Measurements from ENCODE around the gene EFCAB12.

Gene EFCAB12

DNA sequence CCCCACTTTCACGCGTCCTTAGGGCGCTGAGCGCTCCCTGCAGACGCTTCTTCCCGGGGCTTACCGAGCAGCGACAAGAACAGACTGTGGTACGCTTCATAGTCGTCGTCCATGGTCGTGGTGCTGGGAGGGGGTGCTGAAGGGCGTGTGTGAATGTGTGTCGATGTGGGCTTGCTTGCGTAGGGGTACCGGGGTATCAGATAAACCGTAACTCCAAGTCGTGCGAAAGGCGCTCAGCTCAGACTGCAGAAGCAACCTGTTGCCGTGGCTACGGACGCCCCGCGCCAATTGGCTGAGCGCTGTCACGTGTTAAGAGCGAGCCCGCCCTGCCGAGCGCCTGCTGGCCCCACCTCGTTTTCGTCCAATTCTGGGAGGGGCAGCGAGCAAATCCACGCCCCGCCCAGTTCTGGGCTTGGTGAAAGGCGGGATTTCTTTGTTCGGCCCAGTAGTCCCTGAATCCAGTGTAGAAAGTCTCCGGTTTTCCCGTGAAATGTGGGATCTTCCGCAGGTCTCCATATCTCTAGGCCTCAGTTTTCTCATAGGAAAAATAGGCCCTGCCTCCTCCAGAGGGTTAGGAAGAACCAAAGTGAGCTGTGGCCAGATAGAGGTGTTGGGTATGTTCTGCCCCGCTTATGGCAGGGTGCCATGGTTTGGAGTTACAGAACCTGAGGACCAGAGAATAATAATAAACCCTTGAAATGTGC is at the start of gene EFCAB12:
EFCAB12 (minus strand) TSS at position 261 of the 704 bp plus-strand sequence; CDS start at position 113, 148 bp downstream.
- peak; percentile 90 for DNase-seq

DNA sequence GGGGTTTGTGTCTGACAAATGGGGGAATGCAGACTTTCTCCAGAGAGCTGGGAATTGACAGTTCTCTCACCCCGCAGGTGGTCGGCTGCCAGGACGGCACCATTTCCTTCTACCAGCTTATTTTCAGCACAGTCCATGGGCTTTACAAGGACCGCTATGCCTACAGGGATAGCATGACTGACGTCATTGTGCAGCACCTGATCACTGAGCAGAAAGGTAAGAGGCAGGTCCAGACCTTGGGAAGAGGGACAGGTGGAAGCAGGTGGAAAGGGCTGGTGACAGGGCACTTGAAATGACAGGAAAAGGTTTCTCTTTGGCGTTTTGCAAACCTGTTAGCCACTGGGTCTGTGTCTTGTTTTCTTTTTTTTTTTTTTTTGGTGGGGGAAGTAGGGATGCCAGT is 48.1 kb upstream of the EFCAB12 start:
- no peak for DNase-seq

DNA sequence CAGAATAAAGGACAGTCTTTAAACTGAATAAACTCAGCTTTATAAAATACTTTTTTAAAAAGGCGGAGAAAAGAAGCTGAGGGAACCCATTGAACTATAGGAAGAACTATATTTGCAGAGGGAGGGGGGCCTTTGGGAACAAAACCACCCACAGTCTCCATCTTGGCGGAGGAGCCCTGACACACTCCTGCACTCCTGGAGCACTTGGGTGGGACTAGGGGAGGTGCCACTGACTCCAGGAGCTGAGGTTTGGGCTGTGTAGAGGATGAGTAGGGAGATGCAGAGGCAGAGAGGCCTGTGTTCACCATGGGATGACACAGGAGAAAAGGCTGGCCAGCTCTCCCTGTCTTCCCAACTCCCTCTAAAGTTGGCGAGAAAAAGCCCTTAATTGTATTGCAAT is 47.4 kb upstream of the EFCAB12 start:
- no peak for DNase-seq

DNA sequence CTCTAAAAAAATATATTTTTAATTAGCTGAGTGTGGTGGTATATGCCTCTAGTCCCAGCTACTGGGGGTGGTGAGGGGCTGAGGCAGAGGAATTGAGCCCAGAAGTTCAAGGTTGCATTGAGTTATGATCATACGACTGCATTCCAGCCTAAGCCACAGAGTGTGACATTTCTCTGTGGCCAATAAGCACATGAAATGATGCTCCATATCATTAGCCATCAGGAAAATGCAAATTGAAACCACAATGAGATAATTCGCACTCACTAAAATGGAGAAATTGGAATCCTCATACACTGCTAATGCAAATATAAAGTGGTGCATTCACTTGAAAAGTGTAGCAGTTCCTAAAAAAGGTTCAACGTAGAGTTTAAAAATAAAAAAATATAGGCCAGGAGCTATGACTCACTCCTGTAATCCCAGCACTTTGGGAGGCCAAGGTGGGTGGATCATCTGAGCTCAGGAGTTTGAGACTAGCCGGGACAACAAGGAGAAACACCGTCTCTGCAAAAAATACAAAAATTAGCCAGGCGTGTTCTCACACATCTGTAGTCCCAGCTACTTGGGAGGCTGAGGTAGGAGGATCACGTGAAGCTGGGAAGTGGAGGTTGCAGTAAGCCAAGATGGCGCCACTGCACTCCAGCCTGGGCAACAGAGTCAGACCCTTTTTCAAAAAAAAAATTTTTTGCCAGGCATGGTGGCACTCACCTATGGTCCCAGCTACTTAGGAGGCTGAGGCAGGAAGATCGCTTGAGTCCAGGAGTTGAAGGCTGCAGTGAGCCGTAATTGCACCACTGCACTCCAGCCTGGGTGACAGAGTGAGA is 46.8 kb upstream of the EFCAB12 start:
- DNase-seq, result no peak

DNA sequence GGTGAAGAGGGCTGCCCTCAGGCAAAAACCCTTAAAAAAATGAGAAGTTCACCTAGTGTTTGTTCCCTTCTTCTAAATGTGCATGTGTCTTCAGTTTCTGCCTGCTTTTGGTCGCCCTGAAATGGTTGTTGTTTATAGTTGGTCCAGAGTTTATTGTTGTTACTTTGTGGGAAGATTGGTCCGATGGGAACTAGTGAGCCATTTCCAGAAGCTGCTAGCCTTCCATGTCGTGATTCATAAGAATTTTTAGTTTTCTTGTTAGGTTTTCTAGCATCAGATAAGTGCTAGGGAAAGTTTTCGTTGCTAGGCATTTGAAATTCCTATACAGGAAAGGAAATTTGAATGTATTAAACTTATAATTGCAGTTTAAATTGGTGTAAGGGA is 45.3 kb upstream of the EFCAB12 start:
- DNase-seq, result no peak

DNA sequence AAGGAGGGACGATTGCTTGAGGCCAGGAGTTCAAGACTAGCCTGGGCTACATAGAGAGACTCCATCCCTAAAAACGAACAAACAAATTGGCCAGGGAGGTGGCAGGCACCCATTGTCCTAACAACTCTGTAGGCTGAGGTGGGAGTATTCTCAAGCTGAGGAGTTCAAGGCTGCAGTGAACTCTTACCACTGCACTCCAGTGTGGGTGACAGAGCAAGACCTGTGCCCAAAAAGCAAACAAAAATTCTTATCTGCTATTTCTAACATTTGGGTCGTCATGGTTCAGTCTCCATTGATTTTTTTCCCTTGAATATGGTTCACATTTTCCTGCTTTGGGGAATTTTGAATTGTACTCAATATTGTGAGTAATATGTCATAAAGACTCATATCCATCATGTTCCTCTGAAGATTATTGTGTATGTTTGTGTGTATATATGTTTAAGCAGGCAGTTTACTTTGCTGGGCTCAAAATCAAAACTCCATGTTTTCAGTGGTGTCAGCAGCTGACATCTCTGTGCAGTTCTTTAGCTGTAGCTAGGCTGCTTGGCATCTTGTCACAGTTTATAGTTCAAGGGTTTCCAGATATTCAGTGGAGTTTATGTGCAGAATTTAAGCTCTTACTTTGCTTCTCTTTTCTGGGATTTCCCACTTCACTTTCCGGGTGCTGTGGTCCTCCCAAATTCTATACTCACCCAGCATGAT is 44.8 kb upstream of the EFCAB12 start:
- DNase-seq, result no peak

DNA sequence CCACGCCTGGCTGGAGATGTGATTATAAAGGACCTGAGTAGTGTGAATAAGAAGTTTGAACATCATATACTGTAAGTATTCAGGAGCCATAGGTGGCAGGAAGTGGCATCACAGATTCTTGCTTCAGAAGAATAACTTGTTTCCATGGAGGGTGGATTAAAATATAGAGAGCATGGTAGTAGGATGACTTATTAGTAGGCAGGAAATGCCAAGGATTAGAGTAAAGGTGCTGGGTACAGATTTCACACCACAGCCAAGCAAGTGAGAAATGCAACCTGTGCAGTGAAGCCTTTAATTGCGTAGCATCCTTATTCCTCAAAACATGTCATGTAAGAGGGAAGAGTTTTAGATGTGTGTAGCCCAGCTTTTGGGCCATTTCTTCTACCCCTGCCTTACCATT is 42.4 kb upstream of the EFCAB12 start:
- DNase-seq, result no peak

DNA sequence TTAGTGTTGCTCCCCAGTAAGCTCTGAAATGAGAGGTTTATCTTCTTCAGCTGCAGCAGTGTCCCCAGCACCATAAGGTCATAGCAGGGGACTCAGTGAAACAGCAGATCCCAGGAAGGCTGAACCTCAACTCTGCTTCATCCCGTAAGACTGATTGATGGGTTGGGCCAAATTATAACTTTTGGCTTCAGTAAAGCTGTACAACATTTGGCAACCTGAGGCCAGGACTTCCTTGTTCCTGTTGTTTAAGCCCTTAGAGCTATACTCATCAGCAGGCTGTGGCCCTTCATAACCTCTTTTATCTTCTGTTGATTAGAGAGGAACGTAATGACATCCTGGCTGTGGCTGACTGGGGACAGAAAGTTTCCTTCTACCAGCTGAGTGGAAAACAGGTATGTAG is 40.6 kb upstream of the EFCAB12 start:
- DNase-seq, result no peak

DNA sequence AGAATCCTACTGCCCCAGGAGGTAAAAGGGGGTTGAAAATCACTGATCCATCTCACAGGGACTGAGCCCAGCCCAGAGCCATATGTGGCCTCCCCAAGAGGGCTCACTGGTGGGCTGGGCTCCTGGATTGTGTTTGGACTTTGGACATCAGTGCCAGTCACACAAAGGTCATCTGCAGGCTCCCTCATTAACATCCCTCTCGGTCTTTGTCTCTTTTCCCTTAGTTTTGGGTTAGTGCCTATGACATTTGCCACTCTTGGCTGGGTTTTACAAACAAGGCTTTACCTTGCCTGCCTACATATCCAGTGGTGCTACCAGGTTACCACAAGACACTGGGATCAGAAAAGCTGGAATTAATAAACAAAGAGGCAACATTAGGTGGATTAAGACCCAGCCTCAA is 39.5 kb upstream of the EFCAB12 start:
- no peak for DNase-seq

DNA sequence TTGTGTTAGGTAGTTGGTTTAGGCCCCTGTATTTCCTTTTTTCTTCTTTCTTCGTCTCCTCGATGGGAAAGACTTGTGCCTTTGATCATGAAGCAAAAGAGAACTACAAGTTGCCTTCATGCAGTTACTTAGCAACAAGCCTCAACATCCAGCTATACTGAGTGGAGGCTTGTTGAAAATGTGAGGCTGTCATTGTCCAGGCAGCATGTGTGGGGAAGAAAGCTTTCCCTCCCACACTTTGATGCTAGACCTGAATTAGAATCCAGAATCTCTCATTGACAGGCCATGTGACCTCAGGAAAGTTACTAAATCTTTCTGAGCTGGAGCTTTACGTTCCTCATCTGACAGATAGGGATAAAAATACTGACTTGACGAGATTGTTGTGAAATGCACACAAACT is 35.3 kb upstream of the EFCAB12 start:
- no peak for DNase-seq

DNA sequence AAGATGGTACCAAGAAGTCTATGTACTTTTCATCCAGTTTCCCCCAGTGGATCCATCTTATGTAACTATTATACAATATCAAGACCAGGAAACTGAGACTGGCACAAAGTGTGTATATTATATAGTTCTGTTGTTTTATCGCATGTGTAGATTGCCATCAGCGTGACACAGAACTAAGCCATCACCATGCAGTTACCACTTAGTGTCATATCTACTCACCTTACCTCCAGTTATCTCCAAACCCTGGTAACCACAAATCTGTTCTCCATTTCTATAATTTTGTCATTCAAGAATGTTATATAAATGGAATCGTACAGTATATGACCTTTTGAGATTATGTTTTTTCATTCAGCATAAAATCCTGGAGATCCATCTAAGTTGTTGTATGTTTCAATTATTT is 34.7 kb upstream of the EFCAB12 start:
- DNase-seq, result no peak

DNA sequence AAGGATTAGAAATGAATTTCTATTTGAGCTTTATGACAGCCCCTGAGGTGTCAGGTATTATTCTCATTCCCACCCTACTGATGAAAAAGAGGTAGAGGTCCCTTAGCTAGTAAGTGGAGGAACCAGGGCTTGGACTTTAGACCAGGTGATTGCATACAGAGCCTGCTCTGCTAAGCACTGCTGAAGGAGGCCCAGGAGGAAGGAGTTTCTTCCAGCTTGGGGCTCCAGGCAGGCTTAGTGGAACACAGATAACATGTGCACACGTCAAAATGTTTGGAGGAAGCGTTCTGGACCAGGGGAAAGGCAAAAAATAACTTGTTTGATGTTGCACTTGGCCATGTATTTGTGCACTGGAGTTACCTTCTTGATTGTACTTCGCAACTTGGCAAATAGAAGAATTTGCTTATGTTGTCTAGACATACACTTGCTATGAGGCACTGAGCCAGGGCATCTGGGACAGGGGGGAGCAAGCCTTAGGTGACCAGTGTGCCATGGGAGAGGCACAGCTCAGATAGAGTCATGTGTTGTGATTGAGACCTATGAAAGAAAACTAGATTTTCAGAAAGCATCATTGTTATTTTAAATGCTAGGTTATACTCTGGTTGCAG is 34.0 kb upstream of the EFCAB12 start:
- no peak for DNase-seq

DNA sequence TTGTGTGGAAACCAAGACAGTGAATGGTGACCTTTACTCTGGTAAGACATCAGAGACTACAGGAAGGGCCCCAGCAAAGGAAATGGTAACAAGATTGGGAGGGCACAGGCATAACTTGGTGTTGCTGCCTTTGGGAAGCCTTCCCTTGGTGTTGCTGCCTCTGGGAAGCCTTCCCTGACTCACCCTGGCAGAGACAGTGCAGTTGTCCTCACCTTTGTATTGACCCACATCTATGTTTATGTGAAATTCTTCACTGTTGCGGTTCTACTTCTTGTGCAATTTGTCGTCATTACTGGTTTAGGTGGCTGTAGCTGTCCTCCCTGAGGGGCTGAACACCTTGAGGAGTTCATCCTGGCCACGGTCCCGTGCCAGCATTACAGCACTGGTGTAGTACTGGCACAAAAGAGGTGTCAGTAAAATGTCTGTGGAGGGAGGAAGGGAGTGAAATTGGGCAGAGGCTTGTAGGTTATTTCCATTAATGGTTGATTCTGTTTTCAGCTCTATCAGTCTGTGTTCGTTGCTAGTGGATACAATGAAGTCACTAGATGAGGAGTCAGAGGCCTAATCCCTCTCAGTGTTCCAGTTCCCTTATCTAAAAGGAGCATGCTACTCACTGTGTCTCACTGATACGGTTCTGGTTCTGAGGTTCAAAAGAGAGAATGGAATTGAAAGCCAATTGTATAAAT is 33.2 kb upstream of the EFCAB12 start:
- DNase-seq, result no peak

DNA sequence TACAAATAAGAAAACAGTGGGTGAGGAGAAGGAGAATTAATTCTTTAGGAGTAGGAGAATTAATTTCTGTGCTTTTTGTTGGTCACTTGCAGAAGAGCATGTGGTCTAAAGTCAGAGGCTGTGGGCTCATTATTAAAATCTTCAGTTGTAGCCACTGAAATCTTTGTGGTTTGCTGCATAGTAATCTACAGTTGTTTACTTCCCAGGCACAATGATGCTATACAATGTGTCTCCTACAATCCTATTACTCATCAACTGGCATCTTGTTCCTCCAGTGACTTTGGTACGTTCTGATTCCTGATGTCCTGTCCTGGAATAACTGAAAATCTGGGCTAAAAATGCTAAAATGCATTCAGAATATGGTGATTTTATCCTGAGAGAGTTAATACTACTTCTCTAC is 32.6 kb upstream of the EFCAB12 start:
- no peak for DNase-seq

DNA sequence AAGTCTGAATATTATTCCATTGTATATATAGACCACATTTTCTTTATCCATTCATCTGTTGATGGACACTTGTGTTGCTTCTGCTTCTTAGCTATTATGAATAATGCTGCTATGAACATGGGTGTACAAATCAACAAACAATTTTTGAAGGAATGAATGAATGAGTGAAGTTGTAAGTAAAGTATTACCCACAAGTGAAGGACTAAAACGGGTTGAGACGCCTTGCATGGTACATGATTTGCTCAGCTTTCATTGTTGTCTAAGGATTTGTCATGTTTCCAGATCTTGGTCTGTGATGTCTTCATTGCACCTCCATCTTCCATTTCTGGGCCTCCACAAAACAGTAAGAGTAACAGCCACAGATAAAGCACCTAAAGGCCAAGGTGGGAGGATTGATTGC is 32.1 kb upstream of the EFCAB12 start:
- no peak for DNase-seq

DNA sequence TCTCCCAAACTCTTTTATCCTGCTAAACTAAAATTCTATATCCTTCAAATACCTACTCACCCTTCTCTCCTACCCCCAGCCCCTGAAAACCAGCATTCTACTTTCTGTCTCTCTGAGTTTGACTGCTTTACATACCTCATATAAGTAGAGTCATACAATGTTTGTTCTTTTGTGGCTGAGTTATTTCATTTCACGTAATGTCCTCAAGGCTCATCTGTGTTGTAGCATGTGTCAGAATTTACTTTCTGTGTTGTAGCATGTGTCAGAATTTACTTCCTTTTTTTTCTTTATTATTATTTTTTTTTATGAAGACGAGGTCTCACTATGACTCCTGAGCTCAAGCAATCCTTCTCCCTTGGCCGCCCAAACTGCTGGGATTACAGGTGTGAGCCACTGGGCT is 31.7 kb upstream of the EFCAB12 start:
- DNase-seq, result no peak

DNA sequence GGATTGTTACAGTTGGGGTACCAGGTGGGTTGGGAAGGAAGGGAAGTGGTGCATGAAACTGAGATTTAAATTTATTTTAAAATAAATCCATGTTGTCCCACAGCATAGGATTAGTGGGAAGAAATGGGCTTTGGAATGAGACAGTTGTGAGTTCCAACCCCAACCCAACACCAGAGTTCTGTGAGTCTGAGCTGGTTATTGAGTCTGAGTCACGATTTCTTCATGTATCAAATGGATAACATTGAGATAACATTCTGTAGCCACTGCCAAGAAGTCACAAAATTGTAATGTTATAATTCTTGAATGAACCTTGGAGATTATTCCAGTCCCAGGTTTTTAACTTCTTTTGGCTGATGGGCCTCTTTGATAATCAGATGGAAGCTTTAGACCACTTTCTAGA is 25.3 kb upstream of the EFCAB12 start:
- no peak for DNase-seq

DNA sequence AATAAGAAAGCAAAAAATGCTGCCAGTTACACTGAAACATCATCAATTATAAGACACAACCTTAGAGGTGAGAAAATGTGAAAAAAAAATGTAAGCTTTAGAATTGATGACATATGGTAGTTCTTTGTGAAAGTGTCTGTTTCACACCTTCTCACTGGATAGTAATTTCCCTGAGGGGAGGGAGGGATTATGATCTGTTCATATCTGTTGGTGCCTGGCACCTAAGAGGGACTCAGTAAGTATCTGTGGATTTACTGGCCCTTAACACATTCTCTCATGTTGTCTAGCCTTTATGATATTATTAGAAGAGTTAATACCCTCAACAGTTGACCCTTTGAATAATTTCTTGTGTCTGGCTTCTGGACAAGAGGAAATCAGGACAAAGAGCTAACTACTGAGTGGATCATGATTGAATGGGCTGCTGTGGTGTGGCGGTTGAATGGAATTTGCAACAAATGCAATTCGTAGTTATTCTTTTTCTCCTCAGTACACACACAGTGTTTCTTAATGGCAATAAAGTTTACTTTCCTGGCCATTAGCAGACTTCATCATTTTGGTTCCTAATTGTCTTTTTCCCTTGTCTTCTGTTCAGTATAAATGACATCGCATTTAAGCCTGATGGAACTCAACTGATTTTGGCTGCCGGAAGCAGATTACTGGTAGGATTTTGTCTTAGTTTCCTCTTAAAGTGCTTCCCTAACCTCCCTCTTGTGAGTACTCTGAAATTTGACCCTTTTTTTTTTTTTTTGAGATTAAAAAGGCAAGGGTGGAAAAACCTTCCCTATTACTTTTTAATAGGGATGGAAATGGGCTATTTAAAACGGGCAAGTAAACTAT is 21.1 kb upstream of the EFCAB12 start:
- no peak for DNase-seq

DNA sequence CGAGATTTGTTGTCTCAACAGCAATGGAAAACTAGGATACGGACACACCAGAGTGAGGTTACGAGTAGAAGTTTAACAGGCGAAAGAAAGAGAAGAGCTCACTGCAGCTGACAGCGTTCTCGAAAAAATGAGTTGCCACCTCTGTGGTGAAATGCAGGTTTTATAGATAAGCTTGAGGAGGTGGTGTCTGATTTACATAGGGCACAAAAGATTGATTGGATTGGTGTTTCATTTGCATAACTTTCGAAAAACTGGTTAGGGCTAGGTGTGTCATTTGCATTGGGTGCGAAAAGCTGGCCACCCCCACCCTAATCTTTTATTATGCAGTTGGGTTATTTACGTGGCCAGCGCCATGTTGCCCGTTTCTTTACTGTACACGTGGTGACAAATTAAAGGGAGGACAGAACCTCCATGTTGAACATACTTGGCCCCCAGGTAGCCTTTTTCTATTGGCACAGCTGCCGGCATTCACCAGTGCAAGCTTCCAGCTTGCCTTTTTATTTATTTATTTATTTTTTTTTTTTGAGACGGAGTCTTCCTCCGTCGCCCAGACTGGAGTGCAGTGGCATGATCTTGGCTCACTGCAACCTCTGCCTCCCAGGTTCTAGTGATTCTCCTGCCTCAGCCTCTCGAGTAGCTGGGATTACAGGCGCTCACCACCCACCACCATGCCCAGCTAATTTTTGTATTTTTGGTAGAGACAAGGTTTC is 19.9 kb upstream of the EFCAB12 start:
- DNase-seq, result no peak

DNA sequence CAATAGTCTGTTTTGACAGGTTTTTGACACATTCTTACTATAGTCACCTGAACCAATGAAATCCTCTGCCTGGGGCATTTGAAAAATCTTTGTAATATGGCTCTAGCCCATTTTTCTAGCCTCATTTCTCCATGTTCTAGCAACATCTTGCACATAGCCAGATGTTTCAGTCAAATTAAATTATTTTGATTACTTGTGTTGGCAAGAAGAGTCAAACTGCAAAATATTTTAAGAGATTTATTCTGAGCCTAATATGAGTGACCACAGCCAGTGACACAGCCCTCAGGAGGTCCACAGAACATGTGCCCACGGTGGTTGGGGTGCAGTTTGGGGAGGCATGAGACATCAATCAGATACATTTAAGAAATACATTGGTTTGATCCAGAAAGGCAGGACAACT is 18.5 kb upstream of the EFCAB12 start:
- DNase-seq, result no peak

DNA sequence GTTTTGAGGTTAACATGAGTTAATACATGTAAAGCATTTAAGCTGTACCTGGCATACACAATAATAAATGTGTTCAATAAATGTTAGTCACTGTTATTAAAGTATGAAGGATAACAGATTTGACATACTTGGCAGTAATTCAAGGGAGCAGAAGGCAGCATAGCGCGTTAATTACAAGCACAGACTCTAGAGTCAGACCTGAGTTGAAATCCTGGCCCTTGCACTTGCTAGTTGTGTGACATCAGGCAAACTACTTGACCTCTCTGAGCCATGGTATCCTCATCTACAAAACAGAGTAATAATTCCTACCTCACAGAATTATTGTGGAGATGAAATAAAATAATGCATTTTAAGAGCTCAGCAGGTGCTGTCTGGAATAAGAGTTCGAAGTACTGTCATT is 17.0 kb upstream of the EFCAB12 start:
- DNase-seq, result no peak

All from activated CD4-positive, alpha-beta T cell treated with anti-CD3 and anti-CD28 coated beads, Interleukin-2, amount 50 U/mL, for 1 hour (primary cell).